GM12892 (cell line): Measurements from ENCODE around the gene KITLG.

Experiments
- DNase-seq: peaks from one replicate; pipeline ENCODE4 v3.0.0; 2011; ENCODE audit not compliant: insufficient read length
- FAIRE-seq: peaks from 2 replicates; lab custom pipeline; 2011; peaks lifted over from hg19 to GRCh38; lab: Jason Lieb, UNC
- POLR2A ChIP-seq: IDR thresholded peaks from 2 replicates; pipeline ENCODE4 v1.6.1; 2011; ENCODE audit warnings: low read depth, low read length, control low read depth
- POLR2AphosphoS5 ChIP-seq: IDR thresholded peaks from 2 replicates; pipeline ENCODE4 v1.6.1; 2011; ENCODE audit warnings: low read depth, low read length, control low read depth
- TAF1 ChIP-seq: IDR thresholded peaks from 2 replicates; pipeline ENCODE4 v1.6.1; 2011; ENCODE audit warnings: low read depth, mild to moderate bottlenecking, control low read depth, low read length, borderline replicate concordance

Gene KITLG

DNA sequence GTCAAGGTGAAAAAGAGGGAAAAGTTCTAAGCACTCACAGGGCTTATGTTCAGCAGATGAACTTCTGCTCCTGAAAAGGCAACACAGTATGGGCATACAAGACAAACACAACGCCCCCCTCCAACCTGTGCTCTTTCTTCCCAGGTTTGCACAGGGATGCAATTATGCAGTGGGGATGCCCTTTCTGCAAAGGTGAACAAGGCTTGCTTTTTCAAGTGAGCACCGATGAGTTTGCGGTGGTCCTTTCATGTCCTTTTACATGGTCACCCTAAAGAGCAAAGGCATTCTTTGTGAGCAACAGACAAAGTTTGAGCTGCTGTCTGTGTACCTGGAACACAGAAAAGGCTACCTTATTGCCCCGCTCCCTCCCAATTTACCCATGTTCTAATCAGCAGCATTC is 6.7 kb downstream of the KITLG start:
- DNase-seq (no peak), FAIRE-seq (no peak)
- no peak for TF ChIP-seq TAF1
- TF ChIP-seq POLR2AphosphoS5 = no peak
- TF ChIP-seq POLR2A = no peak

GRCh38 chr12:88572781-88573549 is 7.3 kb downstream of the KITLG start:
- DNase-seq (no peak), FAIRE-seq (no peak)
- TF ChIP-seq POLR2A (no peak), POLR2AphosphoS5 (no peak), TAF1 (no peak)

DNA sequence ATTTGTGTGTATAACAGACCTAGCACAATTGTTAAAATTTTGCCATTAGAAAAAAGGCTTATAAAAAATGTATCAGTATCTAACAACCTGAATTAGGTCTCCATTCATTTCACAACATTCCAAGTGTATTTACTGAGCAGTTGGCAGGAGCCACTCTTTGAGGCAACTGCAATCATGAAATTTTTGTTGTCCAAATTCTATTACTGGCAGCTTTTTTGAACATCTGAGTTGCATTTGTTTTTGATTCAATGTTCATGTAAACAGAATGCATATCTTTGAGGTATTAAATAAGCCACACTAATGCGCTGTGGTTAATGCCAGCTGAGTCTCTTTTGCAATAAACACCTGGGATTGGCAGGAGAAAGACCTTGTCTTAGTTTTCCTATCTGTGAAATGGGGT is 8.7 kb downstream of the KITLG start:
- FAIRE-seq = no peak

GRCh38 chr12:88570103-88570502 is 10.2 kb downstream of the KITLG start:
- no peak for TF ChIP-seq POLR2AphosphoS5
- no peak for TF ChIP-seq TAF1
- TF ChIP-seq POLR2A = no peak
- FAIRE-seq (no peak), DNase-seq (no peak)

More for the DNA sequence above, 8.7 kb downstream of the KITLG start:
- no peak for DNase-seq
- TF ChIP-seq TAF1 = no peak
- no peak for TF ChIP-seq POLR2A
- TF ChIP-seq POLR2AphosphoS5 = no peak

- FAIRE-seq (no peak), DNase-seq (no peak)
- TF ChIP-seq POLR2A (no peak), TAF1 (no peak)
These were observed 13.8 kb downstream of the KITLG start for GRCh38 chr12:88566430-88566829.

- FAIRE-seq = no peak
- no peak for DNase-seq
- TF ChIP-seq POLR2AphosphoS5 (no peak), TAF1 (no peak), POLR2A (no peak)
These were observed 17.3 kb downstream of the KITLG start for GRCh38 chr12:88562846-88563582.

- FAIRE-seq (no peak), DNase-seq (no peak)
- TF ChIP-seq POLR2AphosphoS5 (no peak), POLR2A (no peak), TAF1 (no peak)
These were observed 18.1 kb downstream of the KITLG start for GRCh38 chr12:88562151-88562550.

- peak; percentile 38 for FAIRE-seq
These were observed 20.5 kb downstream of the KITLG start for GRCh38 chr12:88559772-88560171.

GRCh38 chr12:88559199-88559598 is 21.1 kb downstream of the KITLG start:
- DNase-seq (no peak), FAIRE-seq (no peak)
- TF ChIP-seq POLR2AphosphoS5 = no peak
- TF ChIP-seq TAF1 = no peak
- TF ChIP-seq POLR2A = no peak

More at GRCh38 chr12:88559772-88560171, 20.5 kb downstream of the KITLG start:
- no peak for DNase-seq
- no peak for TF ChIP-seq POLR2AphosphoS5
- no peak for TF ChIP-seq POLR2A
- TF ChIP-seq TAF1 = no peak

DNA sequence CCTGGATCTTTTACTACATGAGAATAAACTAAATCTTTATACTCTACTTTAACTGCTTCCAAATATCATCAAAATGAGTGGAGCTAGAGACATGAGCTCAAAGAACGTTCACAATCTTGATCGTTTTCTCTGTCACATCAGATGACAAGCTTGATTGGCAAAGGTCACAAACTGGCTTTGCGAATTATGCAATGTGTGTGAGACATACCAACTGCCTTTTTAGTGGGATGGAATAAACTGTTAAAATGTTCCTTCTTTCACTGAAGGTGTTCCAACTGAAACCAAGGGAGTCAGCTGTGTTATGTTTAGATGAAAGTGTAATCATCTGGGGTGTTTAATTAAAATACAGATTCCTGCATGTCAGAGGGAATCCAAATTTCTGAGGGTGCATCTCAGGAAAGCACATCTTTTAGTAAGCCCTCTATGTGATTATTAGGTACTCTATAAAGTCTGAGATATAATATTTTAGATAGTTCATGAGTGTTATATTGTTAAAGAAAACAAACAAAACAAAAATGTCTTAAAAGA is 21.9 kb downstream of the KITLG start:
- FAIRE-seq = no peak
- no peak for TF ChIP-seq POLR2AphosphoS5
- no peak for TF ChIP-seq POLR2A
- TF ChIP-seq TAF1 = no peak
- no peak for DNase-seq

DNA sequence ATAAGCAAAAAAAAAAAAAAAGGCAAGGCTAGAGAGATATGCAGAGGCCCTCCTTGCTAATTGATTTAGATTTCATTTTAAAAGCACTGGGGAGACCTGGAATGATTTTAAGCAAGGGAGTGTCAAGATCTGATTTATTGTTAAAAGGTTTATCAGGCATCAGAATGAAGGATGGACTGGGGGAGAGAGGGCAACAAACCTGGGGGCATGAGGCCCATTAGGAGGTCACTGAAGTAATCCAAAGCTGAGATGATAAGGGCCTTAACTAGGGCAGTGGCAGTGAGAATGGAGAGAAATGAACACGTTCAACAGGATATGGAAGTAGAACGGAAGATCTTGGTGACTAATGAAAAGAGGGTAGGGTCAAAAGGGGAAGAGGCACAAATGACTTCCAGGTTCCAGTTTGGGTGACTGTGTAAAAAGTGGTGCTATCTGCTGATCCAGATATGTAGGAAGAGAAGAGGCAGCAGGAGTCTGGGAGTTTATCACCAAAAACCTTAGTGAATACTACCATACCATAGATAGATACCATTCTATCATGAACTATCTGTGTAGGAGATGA is 24.0 kb downstream of the KITLG start:
- no peak for FAIRE-seq
- no peak for DNase-seq
- TF ChIP-seq TAF1 (no peak), POLR2A (no peak), POLR2AphosphoS5 (no peak)
